Measurements from ENCODE around the gene RAB3C. TPM values are rescaled to one million over a fixed set of nuclear protein-coding genes. Genes with fewer than 3 reads are reported as not detected.

RAB3C gene
- total RNA-seq, 1 donor from 2014 or later = 16.1 TPM

DNA sequence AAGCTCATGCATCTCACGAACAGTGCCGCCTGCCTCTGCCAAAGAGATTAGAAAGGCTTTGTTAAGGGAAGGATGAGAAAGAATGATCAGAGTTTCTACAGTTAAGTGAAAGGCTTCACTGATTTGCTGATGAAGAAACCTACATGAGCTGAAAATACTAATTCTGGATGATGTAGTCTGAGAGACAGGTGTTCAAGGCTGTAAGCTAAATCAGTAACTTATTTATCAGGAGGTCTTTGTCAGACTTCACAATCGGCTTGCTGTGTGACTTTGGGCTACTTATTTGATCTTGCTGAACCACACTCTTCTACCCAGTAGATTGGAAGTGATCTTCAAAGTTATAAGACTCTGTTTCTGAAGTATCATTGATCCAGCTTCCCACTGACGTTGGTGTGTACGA, 264.2 kb downstream of the RAB3C start:
- H3K27ac Mint-ChIP-seq (ENCODE audit: unreplicated experiment) = no peak overlapping the region
- H3K27me3 Mint-ChIP-seq (ENCODE audit: unreplicated experiment) = no peaks in the 10 kb centered on the region
- no peaks in the 10 kb centered on the region for H3K9me3 Mint-ChIP-seq (ENCODE audit: unreplicated experiment)
- no peak overlapping the region for H3K4me3 Mint-ChIP-seq (ENCODE audit: unreplicated experiment)
- no peaks in the 10 kb centered on the region for H3K36me3 Mint-ChIP-seq (ENCODE audit: low read depth, unreplicated experiment)
- no peaks in the 10 kb centered on the region for H3K4me1 Mint-ChIP-seq (ENCODE audit: unreplicated experiment)
- no peak for DNase-seq (ENCODE audit: low spot score)
- TF ChIP-seq, protein P1, sequence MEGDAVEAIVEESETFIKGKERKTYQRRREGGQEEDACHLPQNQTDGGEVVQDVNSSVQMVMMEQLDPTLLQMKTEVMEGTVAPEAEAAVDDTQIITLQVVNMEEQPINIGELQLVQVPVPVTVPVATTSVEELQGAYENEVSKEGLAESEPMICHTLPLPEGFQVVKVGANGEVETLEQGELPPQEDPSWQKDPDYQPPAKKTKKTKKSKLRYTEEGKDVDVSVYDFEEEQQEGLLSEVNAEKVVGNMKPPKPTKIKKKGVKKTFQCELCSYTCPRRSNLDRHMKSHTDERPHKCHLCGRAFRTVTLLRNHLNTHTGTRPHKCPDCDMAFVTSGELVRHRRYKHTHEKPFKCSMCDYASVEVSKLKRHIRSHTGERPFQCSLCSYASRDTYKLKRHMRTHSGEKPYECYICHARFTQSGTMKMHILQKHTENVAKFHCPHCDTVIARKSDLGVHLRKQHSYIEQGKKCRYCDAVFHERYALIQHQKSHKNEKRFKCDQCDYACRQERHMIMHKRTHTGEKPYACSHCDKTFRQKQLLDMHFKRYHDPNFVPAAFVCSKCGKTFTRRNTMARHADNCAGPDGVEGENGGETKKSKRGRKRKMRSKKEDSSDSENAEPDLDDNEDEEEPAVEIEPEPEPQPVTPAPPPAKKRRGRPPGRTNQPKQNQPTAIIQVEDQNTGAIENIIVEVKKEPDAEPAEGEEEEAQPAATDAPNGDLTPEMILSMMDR (IDR thresholded peaks at IDR 0.05; ENCODE audit: unreplicated experiment) = no peak

DNA sequence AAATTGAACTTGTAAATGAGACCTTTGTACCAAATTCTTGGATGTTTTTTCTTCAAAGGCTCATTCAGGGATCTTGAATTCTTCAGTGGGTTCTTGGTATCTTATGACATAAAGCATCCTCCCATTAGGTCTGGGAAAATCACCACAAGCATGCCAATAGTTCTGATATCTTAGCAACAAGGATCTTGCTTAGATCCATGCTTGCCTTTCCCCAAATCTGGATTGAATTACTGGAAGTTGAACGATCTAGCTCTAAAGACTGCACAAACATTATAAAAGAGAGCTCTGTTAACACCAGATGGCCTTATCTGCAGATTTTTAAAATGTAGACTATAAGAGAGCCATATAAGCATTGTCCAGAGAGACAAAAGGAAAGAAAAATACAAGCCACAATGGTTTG, 266.3 kb downstream of the RAB3C start:
- Mint-ChIP-seq H3K27ac (ENCODE audit: unreplicated experiment) (no peak overlapping the region), H3K9me3 (ENCODE audit: unreplicated experiment) (no peaks in the 10 kb centered on the region), H3K36me3 (ENCODE audit: low read depth, unreplicated experiment) (no peaks in the 10 kb centered on the region), H3K4me3 (ENCODE audit: unreplicated experiment) (no peak overlapping the region), H3K4me1 (ENCODE audit: unreplicated experiment) (no peaks in the 10 kb centered on the region), H3K27me3 (ENCODE audit: unreplicated experiment) (no peaks in the 10 kb centered on the region)
- no peak for DNase-seq (ENCODE audit: low spot score)
- TF ChIP-seq, protein P1 (IDR thresholded peaks at IDR 0.05; ENCODE audit: unreplicated experiment) = no peak

DNA sequence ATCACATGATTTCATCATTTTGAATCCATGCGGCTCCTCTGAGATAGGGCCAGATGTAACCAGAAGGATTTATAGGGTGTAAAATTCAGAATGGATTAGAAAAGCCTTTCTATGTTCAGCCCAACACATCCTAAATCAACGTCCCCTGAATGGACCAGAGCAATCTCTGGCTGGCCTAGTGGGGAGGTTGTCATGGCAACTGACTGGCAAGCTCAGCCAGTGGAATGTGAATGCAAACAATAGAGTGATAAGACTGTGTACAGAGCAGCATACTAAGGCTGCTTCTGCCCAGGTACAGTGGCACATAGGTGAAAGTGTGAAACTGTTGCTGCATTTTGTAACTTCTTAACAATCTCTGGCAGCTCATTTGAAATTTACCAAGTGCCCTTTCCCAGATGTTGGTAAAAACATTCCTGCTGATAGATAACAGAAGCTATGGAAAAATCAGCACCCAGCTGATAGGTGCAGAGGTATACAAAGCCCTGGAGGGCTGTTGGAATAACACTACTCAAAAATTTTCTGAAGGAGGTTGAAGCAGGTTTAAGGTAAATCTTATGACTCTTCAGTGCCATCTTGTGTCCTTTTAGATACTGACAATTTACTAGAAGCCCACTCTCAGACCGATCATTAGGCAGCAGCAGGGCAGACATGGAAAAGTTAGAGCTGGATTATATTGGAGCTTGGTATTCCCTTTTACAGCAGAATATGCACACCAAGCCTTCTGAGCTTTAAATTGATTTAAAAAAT, 267.2 kb downstream of the RAB3C start:
- Mint-ChIP-seq H3K27ac (ENCODE audit: unreplicated experiment) (no peak overlapping the region), H3K9me3 (ENCODE audit: unreplicated experiment) (no peaks in the 10 kb centered on the region), H3K4me1 (ENCODE audit: unreplicated experiment) (no peaks in the 10 kb centered on the region), H3K27me3 (ENCODE audit: unreplicated experiment) (no peaks in the 10 kb centered on the region), H3K4me3 (ENCODE audit: unreplicated experiment) (no peak overlapping the region), H3K36me3 (ENCODE audit: low read depth, unreplicated experiment) (no peaks in the 10 kb centered on the region)
- DNase-seq (ENCODE audit: low spot score) = peak; percentile 34
- TF ChIP-seq, protein P1 (IDR thresholded peaks at IDR 0.05; ENCODE audit: unreplicated experiment) = peak; percentile 55

DNA sequence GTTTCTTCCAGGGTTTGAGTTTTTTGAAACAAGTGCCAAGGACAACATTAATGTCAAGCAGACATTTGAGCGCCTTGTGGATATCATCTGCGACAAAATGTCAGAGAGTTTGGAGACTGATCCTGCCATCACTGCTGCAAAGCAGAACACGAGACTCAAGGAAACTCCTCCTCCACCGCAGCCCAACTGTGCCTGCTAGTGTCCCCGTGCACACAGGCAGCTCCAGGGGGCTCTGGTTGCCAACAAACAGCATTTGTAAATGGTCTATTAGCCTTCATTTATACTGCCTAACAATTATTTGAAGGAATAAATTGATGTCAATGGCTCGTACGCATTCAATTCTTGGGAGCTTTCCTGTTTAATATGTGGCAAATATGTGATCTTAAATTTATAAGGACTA, 268.3 kb downstream of the RAB3C start:
- no peaks in the 10 kb centered on the region for H3K27me3 Mint-ChIP-seq (ENCODE audit: unreplicated experiment)
- TF ChIP-seq, protein P1 (IDR thresholded peaks at IDR 0.05; ENCODE audit: unreplicated experiment) = no peak
- no peaks in the 10 kb centered on the region for H3K4me1 Mint-ChIP-seq (ENCODE audit: unreplicated experiment)
- no peaks in the 10 kb centered on the region for H3K9me3 Mint-ChIP-seq (ENCODE audit: unreplicated experiment)
- no peak overlapping the region for H3K27ac Mint-ChIP-seq (ENCODE audit: unreplicated experiment)
- DNase-seq (ENCODE audit: low spot score) = no peak
- H3K36me3 Mint-ChIP-seq (ENCODE audit: low read depth, unreplicated experiment) = no peaks in the 10 kb centered on the region
- no peak overlapping the region for H3K4me3 Mint-ChIP-seq (ENCODE audit: unreplicated experiment)

DNA sequence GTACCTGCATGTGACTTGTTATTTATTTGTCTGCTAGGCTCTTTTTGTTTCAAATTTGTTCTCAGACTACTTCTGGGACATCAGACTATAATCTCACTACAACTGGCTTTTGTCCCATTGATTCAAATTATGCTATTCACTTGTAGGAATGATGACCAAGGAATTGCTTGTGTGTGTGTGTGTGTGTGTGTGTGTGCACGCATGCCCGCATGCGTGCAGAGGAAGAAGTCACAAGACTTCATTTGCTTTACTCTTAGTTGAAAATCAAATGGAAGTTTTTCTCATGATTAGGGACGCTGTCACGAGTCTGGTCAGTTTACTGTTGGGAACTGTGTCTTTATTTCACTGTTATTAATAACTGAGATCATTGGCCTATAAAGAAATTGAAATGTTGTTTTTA, 268.7 kb downstream of the RAB3C start:
- Mint-ChIP-seq H3K9me3 (ENCODE audit: unreplicated experiment) (no peaks in the 10 kb centered on the region), H3K36me3 (ENCODE audit: low read depth, unreplicated experiment) (no peaks in the 10 kb centered on the region), H3K27ac (ENCODE audit: unreplicated experiment) (no peak overlapping the region), H3K4me3 (ENCODE audit: unreplicated experiment) (no peak overlapping the region), H3K27me3 (ENCODE audit: unreplicated experiment) (no peaks in the 10 kb centered on the region), H3K4me1 (ENCODE audit: unreplicated experiment) (no peaks in the 10 kb centered on the region)
- DNase-seq (ENCODE audit: low spot score) = no peak
- TF ChIP-seq, protein P1 (IDR thresholded peaks at IDR 0.05; ENCODE audit: unreplicated experiment) = no peak
